Endometrial microvascular endothelial cells (primary cell): ENCODE measurements around the gene SLC24A2. TPM values are rescaled to one million over a fixed set of nuclear protein-coding genes. Genes with fewer than 3 reads are reported as not detected.

Source experiments
- in situ Hi-C: cut with HindIII; loops from 2 replicates; pipeline ENCODE4 v1.10.0; 2017; ENCODE audit warnings: low sequenced_read_pairs, low pct_unique_long_range_greater_than_20kb; ENCODE audit errors: inconsistent ontology term
- total RNA-seq: library from RNA; depleted of rRNA; stranded (reverse); fragments of >200 nt; gene quantifications from one replicate; pipeline ENCODE4 v1.2.3, GENCODE V29; 2015; ENCODE audit errors: inconsistent ontology term

The SLC24A2 gene
- total RNA-seq, 1 donor from 2014 or later = not detected

DNA sequence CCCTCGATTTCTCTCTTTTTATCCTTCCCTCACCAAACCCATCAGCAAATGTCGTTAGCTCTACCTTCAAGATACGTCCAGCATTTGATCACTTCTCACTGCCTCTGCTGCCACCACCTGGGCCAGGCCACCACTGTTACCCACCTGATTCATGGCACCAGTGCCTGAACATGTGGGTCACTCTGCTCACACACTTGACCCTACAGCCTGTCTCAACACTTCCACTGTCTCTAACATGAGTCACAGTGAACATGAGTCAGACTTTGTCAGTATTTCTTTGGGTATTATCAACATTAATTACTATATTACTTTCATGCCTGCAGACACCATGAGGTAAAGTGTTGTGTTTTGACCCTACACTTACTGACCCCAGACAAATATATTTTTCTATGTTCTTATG is 19.6 kb downstream of the SLC24A2 start:
- in situ Hi-C loops = no loop called here

DNA sequence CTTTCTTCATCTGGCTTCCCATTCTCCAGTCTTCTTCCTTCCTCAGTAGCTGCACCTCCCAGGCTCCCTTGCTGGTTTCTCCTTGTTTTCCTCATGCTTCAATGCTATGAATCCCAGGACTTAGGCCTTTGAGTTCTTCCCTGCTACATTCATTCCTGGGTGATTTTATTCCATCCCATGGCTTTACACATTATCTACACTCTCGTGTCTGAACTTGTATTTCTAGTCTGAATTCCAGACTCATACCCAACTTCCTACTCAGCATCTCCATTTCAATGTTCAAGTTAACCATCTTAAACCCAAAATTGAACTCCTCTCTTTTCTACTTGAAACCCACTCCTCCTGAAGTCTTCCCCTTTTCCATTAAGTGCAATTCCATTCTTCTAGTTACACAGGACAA is 20.0 kb downstream of the SLC24A2 start:
- in situ Hi-C loops = no loop called here

GRCh38 chr9:19759066-19759465 is 29.8 kb downstream of the SLC24A2 start:
- in situ Hi-C loops = no loop called here

DNA sequence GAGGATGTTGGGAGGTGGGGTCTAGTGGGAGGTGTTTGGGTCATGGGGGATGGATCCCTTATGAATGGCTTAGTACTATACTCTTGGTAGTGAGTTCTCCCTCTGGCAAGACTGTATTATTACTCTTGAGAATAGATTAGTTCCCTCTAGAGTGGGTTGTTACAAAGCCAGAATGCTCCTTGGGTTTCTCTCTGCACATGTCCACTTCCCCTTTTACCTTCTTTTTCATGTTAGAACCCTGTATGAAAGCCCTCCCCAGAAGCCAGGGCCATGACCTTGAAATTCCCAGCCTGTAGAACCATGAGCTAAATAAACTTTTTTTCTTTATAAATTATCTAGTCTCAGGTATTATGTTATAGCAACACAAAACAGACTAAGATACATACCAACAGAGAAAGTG is 31.1 kb downstream of the SLC24A2 start:
- in situ Hi-C loops = no loop called here

GRCh38 chr9:19754921-19755320 is 33.9 kb downstream of the SLC24A2 start:
- in situ Hi-C loops = no loop called here

GRCh38 chr9:19748278-19749126 is 40.3 kb downstream of the SLC24A2 start:
- in situ Hi-C loops = no loop called here

DNA sequence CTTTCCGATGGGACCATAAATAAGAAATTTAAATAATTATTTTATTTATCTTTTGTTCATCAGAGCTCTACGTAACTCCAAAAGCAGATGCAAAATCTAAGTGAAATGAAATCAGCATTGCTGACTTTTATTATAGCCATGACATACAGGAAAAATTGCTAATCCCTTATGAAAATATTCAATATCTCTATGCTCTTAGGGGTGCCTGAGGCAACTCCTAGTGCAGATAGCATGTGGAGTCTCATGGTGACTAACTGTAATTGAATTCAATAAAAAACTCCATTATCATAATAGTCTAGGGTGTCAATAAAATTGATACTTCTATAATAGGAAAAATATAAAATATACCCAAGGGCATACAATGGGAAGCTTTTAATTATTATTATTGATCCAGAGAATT is 42.6 kb downstream of the SLC24A2 start:
- in situ Hi-C loops = no loop called here

DNA sequence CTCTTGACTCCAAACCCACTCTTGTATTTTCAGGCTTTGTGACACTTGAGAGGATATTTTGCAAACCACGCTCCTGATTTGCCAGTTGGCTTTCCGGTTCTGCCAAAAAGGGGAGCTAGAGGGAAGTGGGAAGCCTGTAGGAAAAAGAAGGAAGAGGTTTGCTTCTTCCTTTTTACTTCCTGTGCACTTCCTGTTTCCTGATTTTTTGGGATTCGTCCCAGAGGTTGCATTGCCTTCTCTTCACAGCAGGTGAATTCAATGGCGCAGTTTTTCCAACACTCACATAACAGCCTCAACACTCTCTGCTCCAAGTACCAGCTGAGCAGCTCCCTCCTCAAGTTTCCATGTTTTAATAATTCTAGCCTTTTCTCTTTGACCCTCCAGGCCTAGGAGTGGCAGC is 47.7 kb downstream of the SLC24A2 start:
- in situ Hi-C loops = no loop called here
